GF-D8 (cell line): ENCODE data around the gene JCAD.

Experiments
- DNase-seq: peaks from one replicate; lab custom pipeline; 2025; lab: John Stamatoyannopoulos, UW

Gene JCAD

GRCh38 chr10:30043476-30044270 is 15.7 kb downstream of the JCAD start:
- DNase-seq = no peak

- no peak for DNase-seq
Measured at GRCh38 chr10:30042820-30043219, 16.6 kb downstream of the JCAD start.

DNA sequence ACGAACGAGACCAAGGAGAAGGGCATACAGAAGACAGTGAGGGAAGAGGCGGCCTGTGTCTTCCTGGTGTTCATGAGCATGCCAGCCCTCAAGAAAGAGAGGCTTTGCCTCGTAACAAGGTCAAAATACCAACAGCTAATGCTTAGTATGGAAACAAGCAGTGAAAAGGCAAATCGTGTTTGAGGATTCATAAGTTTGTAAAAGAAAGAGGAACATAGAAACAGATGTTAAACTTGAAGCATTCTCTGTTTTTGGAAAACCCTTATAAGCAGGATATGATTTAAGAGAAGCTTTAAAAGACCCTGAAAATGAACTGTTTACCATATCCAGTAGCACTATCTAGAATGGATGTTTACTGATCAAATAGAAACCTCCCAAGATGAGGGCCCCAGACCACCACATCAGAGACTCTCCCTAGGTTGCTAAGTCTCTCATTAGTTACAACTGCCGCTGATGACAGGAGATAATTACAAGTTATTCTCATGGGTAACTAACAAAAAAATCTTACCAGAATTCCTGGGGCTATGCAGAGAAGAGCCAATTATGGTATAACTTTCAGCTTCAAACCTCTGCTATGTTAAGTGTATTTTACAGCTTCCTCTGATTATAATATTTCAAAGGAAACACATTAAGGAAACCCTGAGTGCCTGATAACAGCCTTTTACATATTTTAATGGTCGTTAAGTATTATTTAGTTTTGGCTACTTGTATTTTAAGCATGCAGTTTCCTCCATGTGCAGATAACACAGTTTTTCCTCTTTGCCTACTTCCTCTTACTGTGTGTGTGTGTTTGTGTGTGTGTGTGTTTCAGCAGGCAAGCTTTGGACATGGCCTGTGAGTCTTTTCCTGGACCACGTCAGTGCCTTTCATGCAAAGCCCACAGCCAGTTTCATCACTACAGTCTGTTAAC is 17.9 kb downstream of the JCAD start:
- DNase-seq = peak; percentile 56

DNA sequence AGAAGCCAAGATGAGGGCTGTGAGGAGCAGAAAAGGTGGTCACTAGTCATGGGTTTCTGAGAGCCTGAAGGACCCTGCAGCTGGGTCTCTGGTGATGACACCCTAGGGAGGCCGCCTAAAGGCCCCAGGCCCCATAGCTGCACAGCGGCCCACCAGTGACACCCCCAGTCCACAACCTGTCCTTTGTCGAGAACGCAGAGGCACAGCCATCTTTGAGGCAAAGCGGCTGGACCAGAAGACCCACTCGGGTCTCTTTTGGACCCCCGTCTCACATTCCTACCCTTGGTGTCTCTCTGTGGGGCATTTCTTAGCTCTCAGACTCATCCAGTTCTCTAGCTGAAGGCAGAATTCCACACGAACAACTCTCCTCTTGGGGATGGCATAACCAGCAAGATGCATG is 18.8 kb downstream of the JCAD start:
- no peak for DNase-seq

DNA sequence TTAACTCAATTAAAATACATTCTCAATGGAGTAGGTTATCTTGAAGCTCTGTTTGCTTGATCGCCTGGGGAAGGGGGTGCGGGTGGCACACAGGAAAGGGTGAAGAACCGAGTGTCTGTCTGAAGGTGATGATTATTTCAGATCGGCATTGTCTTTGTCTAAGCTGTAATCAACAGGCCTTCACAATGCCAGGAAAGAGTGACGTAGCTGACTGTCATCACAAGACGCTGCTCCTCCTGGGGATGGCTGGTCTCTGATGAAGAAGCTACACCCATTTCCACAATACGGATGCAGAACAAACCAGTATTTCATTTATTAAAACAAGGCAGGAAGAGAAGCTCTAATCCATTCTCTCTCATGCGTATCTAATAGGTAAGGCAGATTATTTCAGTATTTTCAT is 19.4 kb downstream of the JCAD start:
- no peak for DNase-seq

DNA sequence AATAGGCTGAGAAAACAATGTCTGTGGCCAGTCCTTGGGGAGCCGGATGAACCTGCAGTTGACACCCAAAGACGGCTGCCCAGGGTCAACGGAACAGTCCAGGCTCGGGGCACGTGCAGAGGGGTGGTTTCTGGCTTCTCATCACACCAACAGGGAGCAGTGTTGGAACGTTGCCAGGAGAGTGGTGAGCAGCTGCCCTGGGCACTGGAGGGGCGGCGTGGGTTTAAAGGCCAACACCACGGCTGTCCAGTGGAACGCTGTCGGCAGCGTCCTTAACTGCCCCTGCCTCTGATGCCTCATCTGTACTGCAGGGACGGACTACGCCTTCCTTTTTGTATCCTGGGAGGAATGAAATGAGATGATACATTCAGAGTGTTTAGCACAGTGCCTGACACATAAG is 19.8 kb downstream of the JCAD start:
- DNase-seq = no peak

- no peak for DNase-seq
Measured at GRCh38 chr10:30038781-30039536, 20.4 kb downstream of the JCAD start.

- no peak for DNase-seq
Measured at GRCh38 chr10:30037620-30038336, 21.6 kb downstream of the JCAD start.

GRCh38 chr10:30036811-30037210 is 22.6 kb downstream of the JCAD start:
- no peak for DNase-seq

DNA sequence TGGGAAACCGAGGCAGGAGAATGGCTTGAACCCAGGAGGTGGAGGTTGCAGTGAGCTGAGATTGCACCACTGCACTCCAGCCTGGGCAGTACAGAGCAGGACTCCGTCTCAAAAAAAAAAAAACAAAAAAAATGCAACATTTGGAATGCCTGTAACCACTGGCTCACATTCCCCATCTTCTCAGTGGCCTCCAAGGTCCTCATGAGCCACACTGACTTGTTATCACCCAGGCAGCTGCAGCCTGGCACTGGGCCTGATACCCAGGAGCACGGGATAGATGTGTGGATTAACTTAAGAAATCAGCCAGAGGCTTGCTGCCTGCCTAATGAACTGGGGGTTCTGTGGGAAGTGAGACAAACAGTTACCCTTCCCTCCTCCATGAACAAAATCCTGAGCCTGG is 23.0 kb downstream of the JCAD start:
- DNase-seq = no peak

- no peak for DNase-seq
Measured at GRCh38 chr10:30034433-30035137, 24.8 kb downstream of the JCAD start.

DNA sequence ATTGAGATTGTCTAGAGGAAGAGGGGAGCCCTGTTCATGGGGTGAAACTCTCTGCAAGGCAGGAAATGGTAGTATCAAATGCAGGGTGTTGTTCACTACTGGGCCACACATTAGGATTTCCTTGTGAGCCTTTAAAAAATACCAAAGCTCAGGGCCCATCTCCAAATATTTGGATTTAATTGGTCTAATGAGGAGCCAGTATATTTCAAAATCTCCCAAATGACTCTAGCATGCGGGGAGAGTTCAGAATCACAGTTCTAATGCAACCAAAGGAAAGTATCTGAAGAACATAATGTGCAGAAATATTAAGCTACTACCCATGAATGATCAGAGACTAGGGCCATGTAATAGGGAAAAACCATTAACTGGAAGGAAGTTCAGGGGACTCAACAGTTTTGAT is 27.3 kb downstream of the JCAD start:
- DNase-seq = no peak

- no peak for DNase-seq
Measured at GRCh38 chr10:30029872-30030256, 29.5 kb downstream of the JCAD start.

GRCh38 chr10:30029164-30029871 is 30.1 kb downstream of the JCAD start:
- no peak for DNase-seq

GRCh38 chr10:30028738-30029030 is 30.7 kb downstream of the JCAD start:
- DNase-seq = no peak

DNA sequence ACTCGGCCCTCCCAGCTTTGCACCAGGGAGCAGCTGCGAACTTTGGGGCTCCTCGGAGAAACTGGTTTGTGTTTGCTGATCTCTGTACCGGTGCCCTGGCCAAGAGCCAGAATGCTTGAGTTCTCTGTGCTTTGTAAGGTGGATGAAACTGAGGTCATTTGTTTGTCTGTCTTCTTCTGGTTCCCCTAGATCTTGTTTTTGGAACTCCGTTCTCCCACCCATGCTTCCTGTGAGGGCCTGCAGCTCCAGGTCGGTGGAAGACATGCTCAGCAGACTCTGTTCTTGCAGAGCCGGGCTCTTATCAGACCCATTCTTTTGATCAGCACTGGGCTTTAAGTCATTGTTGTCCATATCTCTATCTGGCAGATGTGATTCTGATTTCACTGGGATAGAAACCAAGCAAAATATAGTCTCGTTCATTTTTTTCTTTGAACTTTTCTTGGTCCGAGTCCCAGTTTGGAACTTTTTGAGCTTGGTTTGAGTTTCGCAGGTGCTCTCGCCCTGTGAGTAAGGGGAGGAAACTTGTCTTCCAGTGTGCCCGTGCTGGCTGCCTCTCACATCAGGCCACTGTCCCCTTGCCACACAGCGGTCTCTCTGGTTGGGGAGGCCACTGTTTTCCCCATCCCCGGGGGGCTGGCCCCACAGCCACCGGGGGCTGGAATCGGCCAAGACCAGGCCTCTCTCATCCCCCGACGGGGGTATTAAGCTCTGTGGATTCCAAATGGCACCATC is 31.2 kb downstream of the JCAD start:
- no peak for DNase-seq

GRCh38 chr10:30027057-30028005 is 32.1 kb downstream of the JCAD start:
- DNase-seq = peak; percentile 98

DNA sequence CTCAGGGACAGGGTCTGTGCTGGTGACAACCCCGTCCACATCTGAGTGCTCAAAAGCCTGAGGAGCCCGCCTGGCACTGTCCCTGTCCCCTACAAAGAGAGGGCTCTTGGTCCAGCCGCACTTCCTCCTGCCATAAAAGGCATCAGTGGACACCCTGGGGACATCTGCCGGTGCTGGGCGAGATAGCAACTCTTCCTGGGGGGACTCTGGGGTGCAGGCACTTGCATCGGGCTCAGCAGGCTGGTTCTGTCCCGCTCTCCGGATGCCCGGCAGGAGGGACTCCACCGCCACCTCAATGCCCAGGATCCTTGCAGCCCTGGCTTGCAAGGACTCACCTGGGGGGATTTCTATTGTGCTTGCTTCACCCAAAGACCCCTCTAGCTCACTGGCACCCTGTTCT is 32.8 kb downstream of the JCAD start:
- peak; percentile 27 for DNase-seq

- no peak for DNase-seq
Measured at GRCh38 chr10:30026080-30026479, 33.3 kb downstream of the JCAD start.
